Stimulated activated CD4-positive, alpha-beta T cell treated with anti-CD3 and anti-CD28 coated beads, Interleukin-15, amount 100 ng/mL, for 24 hours (primary cell): ENCODE results near the gene DSC3.

ENCODE experiments used
- DNase-seq: peaks from one replicate; pipeline ENCODE4 v3.0.0-alpha.2; 2020

DSC3 gene

DNA sequence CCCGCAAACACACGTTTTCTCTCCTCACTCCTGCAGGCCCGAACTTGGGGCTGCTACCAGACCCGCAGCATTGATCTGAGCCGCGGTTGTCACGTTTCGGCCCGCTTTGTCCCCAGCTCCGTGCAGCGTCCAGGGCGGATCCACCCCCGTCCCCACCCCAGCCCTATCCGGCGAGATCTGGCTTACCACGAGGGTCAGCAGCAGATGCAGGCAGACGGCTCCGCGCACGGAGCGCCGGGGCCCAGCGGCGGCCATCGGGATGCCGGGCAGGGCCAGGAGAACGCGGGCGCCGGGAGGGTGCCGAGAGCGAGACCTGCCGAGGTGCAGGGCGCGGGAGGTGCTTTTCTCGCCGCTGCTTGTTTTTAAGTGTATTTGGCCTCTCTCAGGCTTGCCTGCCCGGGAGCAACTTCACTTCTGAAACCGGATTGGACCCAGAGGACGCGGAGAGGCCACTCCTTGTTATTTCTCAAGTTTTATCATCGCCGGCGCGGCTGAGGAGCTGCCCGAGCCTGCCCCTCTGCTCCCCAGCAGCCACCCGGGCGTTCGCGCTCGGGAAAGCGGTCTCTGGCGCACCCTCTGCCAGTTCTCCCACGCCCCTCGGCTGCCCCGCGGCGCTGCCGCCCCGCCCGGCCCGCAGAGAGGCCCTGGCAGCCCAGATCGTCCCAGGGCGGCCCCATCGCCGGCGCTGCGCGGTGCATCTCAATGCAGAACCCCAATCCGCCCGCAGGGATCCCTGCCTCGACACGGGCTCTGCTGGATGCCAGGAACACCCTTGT is at the start of gene DSC3:
Gene DSC3, minus strand, starts transcription at position 337 of the 776 bp plus-strand sequence. Its CDS starts 82 bp downstream, at position 255.
- peak; percentile 4 for DNase-seq

DNA sequence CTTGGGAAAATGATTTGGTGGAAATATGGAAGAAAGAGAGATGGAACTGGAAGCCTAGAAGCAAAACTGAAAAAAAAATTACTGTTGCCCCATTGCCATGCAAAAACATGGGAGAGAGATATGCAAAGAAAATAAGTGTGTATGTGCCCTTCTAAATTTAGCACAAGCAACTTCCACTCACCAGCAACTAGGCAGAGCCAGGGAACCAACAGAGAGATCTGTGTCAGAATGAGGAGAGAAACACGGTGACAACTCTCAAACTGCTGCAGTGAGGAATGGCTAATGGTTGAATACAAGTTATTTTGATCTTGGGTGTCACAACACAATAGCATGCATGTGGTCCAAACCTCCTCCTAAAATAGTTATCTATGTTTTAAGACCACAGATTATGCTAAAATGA is 48.8 kb upstream of the DSC3 start:
- no peak for DNase-seq

DNA sequence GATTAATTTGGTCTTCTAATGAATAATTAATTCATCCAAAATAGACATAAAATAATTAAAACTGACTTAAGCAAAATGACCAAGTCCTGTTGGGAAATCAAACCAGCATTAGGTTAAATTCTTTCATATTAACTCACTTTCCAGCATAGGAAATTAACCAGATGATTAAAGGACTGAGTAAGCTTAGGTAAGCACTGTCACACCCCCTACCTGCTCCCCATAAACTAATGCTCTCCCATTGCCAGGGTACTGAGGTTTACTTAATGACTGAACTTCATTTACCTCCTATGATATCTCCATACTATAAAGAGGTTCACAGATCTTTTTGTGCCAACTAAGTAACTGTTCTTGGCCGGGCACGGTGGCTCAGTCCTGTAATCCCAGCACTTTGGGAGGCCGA is 46.0 kb upstream of the DSC3 start:
- no peak for DNase-seq

GRCh38 chr18:31079973-31080372 is 37.4 kb upstream of the DSC3 start:
- DNase-seq, result no peak

- DNase-seq, result no peak
Measured at GRCh38 chr18:31077878-31078277, 35.3 kb upstream of the DSC3 start.

- no peak for DNase-seq
Measured at GRCh38 chr18:31072175-31072574, 29.6 kb upstream of the DSC3 start.

GRCh38 chr18:31070206-31070605 is 27.7 kb upstream of the DSC3 start:
- DNase-seq, result no peak

- DNase-seq, result no peak
Measured at GRCh38 chr18:31066266-31066665, 23.7 kb upstream of the DSC3 start.

DNA sequence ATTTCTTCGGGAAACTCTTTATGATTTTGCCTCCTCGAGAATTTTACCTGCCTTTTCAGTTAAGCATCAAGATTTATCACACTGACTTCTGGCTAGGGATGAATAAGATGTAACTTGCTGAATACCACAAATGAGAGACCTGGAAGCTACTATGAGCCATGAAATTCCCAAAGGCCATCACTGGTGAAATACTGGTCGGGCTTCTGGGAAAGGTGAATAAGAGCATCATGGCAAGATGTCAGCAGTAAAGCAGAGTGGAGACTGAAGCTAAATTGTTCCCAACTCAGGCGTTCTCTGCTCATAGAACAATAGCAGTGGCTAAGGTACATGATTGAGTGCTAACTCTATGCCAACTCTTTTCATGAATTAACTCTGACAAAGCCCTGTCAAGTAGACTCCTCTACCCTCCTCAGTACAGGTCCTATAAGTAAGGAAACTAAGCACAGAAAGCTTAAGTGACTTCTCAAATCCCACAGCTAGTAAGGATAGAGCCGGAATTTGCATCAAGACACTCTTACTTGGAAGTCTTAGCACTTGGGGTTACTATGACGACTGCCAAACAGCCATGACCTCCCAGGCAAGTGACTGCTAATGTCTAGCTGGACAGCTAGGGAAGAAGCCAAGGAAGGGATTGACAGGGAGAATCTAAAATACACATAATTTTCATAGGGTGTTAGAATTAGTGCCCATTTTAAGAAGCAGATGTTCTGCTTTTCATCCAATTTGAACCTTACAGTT is 22.7 kb upstream of the DSC3 start:
- no peak for DNase-seq

DNA sequence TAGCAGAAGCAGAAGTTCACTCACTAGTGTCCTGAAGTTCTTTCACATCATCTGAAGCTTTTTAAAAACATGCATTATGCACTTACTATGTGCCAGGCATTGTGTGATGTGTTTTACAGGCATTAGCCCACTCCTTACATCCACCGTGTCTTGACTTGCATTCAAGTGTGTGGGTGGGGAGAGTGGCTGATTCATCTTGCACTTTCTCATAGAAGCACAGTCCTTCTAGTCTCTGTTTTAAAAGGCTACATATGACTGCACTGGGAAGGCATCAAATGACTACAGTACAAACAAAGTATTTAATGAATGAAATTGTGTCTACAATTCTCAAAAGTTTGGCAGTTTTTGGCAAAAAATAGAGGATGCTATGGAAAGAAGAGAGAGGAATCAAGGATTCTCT is 21.6 kb upstream of the DSC3 start:
- DNase-seq, result no peak

- DNase-seq, result no peak
Measured at GRCh38 chr18:31061945-31062344, 19.4 kb upstream of the DSC3 start.

DNA sequence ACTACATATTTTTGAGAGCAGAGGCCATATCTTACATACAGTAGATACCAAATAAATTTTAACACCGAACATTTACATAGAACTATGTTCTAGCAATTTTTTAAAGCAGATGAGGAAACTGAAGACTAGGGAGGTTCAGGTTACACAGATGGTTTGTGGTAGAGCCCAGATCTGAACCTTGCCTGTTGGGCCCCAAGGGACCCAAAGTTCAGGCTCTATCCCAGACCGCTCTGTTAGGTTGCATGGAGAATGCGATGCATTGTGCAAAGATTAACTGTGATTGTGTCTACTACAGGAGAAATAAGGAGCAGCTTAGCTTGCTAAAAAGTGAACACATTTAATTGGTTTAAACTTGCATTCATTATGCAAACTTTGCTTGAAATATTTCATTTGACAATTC is 16.4 kb upstream of the DSC3 start:
- DNase-seq, result no peak

DNA sequence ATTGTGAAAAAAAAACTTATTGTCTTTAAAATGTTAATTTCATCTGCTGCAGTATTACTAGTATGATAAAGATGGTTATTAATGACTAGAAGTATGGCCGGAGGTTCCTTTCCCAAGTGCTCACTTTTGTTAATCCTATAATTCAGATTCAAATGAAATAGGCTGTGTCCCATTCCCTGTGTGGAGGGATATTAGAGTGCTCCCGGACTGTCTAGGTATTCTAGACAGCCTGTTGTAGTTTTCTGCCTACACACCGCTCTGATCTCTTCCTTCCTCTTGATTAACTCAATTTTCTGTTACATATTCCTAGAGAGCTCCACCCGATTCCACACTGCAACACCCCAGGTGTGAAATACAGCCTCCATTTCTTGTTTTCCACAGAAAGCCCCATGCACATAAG is 15.4 kb upstream of the DSC3 start:
- DNase-seq, result no peak

DNA sequence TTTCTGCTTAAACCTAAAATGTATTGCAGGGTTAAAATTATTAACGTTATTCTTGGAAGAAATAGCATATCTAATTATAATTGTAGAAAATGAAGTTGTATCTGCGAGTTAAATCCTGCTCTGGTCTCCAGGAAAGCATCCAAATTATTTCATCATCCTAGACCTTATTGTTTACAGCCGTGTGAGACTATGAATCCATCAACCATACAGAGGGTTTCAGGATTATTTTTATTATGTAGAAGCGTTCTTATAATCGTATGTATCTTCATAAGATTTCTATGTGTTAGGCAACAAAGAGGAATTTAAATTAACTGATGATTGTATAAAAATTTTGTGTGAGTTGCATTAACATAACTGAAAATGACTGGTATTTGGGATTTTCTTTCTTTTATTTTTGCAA is 14.5 kb upstream of the DSC3 start:
- DNase-seq, result no peak

DNA sequence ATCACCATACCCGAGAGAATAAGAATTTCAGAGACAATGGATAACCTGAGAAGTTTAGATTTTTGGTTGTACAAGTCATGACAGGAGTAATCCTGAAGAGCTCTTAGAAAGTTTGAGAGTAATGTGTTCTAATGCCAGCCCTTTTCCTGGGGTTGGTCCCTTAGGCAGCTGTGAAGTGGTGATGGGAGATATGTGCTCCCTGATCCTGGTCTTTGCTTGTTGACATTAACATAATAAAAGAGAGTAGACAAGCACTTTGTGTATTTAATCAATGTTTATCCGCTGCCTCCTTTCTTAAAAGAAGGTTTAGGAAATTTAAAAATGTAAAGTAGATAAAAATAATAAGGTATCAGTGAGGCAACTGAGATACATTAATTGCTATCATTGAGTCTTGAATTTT is 13.8 kb upstream of the DSC3 start:
- no peak for DNase-seq

- no peak for DNase-seq
Measured at GRCh38 chr18:31050635-31051034, 8.1 kb upstream of the DSC3 start.

- no peak for DNase-seq
Measured at GRCh38 chr18:31049189-31049588, 6.6 kb upstream of the DSC3 start.

DNA sequence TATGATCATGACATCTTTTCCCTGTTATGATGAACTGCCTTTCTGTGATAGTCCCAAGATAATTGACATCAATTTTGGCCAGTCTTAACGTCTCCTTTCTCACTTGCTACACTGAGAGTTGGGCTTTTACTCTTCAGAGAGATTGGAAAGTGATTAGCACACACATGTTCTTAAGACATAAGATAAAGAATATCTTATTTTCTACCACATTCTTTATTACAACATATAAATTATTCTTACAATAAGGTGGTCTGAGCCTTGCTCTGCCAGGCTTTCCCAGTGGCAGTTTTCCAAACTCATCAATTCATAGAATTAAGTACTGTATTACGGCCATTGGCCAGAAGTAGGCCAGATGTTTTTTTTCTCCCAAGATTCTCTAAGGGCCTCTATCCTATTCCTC is 5.7 kb upstream of the DSC3 start:
- DNase-seq, result no peak

DNA sequence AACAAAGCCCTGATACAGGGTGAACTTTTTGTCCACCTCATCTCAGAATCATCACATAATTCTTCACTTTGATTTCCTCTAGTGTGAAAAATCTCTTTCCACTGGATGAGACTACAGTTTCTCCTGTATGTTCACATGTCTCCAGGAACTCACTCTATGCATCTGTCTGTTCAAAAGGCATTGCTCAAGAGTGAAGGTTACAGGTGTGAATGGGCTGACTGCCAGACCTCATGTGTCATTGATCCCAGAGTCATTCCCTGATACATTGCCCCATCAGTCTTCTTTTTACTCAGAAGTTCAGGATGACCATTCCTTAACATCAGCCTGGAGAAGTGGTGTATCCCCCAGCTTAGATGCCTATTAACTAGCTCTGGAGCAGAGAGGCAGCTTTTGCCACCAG is 4.4 kb upstream of the DSC3 start:
- DNase-seq, result no peak

DNA sequence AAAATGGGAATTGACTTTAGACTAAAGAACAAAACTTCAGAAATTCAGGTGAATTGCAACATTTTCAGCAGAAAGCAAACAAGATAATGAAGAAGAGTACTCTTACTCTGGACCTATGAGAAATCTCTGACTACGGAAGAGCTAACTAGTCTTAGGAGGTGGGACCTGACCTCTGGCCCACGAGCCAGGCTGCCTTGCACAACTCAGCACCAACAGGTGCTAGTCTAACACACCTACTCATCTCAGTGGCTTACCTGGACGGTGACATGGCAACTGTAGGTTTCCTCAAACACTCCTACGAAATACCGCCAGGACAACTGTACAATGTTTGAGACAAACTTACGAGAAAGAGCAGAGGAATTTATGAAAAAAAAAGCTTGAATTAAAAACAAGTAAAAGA is 3.1 kb upstream of the DSC3 start:
- no peak for DNase-seq

DNA sequence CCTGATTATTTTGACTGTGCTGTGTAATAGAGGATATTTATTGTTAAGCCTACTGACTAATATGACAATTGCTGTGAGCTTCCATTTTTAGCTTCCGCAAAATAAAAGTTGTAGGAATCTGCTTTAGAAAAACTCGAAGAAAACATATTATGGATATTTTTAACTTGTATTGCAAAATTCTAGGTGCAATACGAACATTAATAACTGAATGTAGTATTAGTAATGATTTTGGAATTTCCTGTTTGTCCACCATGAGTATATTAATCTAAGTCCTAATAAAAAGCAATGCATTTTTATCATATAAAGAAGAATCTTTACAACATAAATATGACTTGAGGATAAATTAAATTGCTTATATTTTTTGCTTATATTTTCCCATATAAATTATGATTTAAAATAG is 2.4 kb upstream of the DSC3 start:
- no peak for DNase-seq

DNA sequence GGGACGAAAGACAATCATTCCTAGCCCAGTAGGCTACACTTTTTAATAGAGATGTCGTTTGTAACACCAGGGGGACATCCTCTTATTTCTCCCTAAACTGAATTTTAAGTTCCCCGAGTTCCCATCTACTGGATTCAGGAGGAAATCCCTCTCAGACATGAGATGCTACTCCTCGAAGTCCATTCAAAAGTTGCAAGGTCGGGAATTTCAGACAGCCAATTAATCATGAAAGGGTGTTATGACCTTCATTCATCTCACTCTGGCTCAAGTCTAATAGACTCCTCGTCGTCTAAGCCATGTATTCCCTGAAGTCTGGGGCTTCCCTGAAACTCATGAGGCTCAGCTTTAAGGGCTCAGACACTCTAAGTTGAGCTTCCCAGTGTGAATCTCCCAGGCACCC is 1.2 kb upstream of the DSC3 start:
- no peak for DNase-seq

- no peak for DNase-seq
Measured at GRCh38 chr18:31042084-31042405, 497 bp downstream of the DSC3 start.

DNA sequence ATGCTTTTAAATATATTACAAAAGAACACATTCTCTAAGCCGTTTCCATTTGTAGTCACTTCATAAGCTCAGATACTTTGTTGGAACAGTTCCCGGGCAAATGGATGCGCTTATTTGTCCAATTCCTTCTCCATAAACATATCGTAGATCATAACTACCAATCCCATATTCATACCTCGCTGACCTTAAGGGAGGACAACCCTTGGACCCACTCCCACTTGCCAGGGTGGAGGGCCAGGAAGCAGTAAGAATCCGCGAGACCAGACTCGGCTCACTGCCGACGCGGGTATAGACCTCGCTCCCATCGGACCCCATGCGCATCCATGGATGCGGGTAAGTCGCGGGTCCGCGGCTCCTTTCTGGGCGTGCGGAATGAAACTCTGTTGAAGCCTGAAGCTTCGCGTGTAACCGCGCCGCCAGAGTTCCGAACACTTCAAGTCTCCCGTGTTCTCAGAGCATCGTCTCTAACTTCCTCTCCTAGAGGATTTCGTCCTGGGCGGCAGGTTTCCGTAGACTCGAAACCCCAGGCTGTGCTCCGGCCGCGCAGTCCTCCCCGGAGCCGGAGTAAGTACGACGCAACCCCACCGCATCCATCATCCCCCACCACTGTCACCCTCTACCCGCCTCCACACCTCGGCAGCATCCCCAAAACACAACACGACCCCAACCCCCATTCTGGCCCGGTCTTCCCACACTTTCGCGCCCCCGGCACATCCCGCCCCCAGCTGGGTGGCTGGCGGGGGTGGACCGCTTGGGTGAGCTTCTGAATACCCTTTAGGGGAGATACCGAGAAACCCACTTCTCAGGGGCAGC is 1.1 kb downstream of the DSC3 start:
- DNase-seq, result peak; percentile 2
